Measurements from ENCODE around the gene IFI27.

GRCh38 chr14:94142247-94142646, 31.7 kb downstream of the IFI27 start:
- no peak for TF ChIP-seq EP300 (IDR thresholded peaks at IDR 0.05; ENCODE audit: borderline replicate concordance in 1 of 2, low read depth in 2 of 2, low read length in 2 of 2)
- no peak for TF ChIP-seq GABPA (IDR thresholded peaks at IDR 0.05; ENCODE audit: borderline replicate concordance, insufficient read depth, low read length)
- TF ChIP-seq EZH2 (IDR thresholded peaks at IDR 0.05; ENCODE audit: low read depth, low read length, severe bottlenecking): no peak
- TF ChIP-seq NRF1 (IDR thresholded peaks at IDR 0.05; ENCODE audit: low read depth, low read length): no peak
- no peak for TF ChIP-seq JUND (IDR thresholded peaks at IDR 0.05; ENCODE audit: low read length)
- TF ChIP-seq, protein P1, sequence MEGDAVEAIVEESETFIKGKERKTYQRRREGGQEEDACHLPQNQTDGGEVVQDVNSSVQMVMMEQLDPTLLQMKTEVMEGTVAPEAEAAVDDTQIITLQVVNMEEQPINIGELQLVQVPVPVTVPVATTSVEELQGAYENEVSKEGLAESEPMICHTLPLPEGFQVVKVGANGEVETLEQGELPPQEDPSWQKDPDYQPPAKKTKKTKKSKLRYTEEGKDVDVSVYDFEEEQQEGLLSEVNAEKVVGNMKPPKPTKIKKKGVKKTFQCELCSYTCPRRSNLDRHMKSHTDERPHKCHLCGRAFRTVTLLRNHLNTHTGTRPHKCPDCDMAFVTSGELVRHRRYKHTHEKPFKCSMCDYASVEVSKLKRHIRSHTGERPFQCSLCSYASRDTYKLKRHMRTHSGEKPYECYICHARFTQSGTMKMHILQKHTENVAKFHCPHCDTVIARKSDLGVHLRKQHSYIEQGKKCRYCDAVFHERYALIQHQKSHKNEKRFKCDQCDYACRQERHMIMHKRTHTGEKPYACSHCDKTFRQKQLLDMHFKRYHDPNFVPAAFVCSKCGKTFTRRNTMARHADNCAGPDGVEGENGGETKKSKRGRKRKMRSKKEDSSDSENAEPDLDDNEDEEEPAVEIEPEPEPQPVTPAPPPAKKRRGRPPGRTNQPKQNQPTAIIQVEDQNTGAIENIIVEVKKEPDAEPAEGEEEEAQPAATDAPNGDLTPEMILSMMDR (IDR thresholded peaks at IDR 0.05; ENCODE audit: control extremely low read depth in 1 of 3, insufficient read depth in 1 of 3, low read depth in 1 of 3, low read length in 3 of 3): no peak
- no peak for TF ChIP-seq RFX5 (IDR thresholded peaks at IDR 0.05; ENCODE audit: borderline replicate concordance, low read depth, low read length)
- no peak for TF ChIP-seq CBX5 (IDR thresholded peaks at IDR 0.05; ENCODE audit: low read depth, low read length)
- TF ChIP-seq RAD21 (IDR thresholded peaks at IDR 0.05 in 1 of 2, conservative IDR thresholded peaks at IDR 0.05 in 1 of 2; ENCODE audit: low read depth in 2 of 2, low read length in 2 of 2): no peak
- TF ChIP-seq SIX5 (IDR thresholded peaks at IDR 0.05; ENCODE audit: low read depth, low read length): no peak
- TF ChIP-seq TBP (IDR thresholded peaks at IDR 0.05; ENCODE audit: low read depth, low read length): no peak
- TF ChIP-seq TCF12 (IDR thresholded peaks at IDR 0.05; ENCODE audit: low read depth, low read length): no peak
- TF ChIP-seq POLR2AphosphoS5 (IDR thresholded peaks at IDR 0.05; ENCODE audit: low read depth, low read length): no peak
- no peak for TF ChIP-seq HDAC6 (IDR thresholded peaks at IDR 0.05; ENCODE audit: low read depth, low read length)
